Activated effector memory CD4-positive, alpha-beta T cell treated with anti-CD3 and anti-CD28 coated beads, Interleukin-2, amount 50 U/mL, for 16 hours (primary cell): ENCODE measurements around the gene KIF1A.
A peak's percentile ranks its signal among the peaks of the same experiment; 100 is the strongest.

Source experiments
- DNase-seq: peaks from one replicate; pipeline ENCODE4 v3.0.0-alpha.2; 2020

Gene KIF1A

GRCh38 chr2:240819858-240820606 is at the start of gene KIF1A:
Gene KIF1A (minus strand): TSS chr2:240820219. CDS start chr2:240797752, 22,467 bp downstream.
- no peak for DNase-seq

DNA sequence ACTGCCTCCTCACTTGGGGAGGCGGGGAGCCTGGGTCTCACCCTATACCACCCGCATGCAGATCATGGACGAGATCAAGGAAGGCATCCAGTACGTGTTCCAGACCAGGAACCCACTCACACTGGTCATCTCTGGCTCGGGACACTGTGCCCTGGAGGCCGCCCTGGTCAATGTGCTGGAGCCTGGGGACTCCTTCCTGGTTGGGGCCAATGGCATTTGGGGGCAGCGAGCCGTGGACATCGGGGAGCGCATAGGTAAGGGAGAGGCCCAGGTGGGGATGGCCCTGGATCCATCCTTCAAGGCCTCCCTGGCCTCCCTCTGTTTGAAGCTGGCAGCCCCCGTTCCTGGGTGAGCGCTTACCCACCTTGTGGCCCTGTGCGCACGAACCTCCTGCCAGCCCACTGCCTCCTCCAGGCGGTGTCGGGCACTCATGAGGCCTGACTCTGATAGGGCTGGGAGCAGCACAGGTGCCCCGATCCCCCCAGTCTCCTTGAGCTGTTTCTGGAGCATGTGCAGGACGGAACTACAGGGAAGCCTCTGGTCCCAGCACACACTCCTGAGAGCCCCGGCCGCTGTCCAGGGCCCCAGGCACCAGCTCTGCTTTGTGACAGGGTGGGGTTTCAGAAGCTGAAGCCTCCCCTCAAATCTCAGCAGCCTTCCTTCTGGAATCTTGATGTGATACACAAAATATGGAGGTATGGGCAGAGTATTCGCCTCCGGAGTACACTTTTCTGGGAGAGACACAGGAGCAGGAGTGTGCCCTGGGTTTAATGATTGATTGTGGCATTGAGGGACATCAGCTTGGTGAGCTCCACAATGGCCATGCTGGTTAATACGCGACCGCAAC is 49.3 kb upstream of the KIF1A start:
- DNase-seq = no peak

DNA sequence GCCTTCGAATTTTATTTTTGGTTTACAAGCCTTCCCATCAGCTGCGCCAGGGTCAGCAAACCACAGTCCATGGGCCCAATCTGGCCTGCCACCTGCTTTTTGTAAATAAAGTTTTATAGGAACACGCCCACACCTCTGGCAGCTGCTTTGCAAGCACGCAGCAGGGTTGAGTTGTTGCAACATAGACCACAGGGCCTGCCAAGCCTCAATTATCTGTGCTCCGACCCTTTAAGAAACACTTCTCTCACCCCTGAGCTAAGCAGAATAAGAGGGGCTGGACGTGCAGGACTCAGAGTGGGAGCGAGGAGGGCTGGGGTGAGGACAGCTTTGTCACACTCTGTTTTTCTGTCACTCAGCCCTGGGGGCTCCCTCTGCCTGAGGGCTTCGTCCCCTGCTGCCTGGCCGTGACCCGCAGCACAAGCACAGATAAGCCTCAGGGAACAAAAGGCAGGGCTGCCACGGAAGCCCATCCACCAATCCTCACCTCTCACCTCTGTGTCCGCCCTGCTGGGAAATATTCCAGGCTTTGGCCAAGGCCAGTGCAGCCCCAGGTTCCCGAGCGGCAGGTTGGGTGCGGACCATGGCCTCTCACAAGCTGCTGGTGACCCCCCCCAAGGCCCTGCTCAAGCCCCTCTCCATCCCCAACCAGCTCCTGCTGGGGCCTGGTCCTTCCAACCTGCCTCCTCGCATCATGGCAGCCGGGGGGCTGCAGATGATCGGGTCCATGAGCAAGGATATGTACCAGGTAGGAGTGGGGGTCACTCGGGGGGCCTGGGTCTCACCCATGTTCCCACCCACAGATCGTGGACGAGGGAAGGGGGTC is 48.5 kb upstream of the KIF1A start, which contains the start of gene AGXT:
AGXT (plus strand) TSS at position 539 of the 823 bp plus-strand sequence; CDS start at position 581, 42 bp downstream.
- DNase-seq = no peak

GRCh38 chr2:240865391-240865790 is 45.4 kb upstream of the KIF1A start:
- no peak for DNase-seq

GRCh38 chr2:240864475-240864874 is 44.5 kb upstream of the KIF1A start:
- no peak for DNase-seq

GRCh38 chr2:240861547-240861946 is 41.5 kb upstream of the KIF1A start:
- no peak for DNase-seq

GRCh38 chr2:240858871-240859270 is 38.9 kb upstream of the KIF1A start:
- DNase-seq = no peak

GRCh38 chr2:240858321-240858720 is 38.3 kb upstream of the KIF1A start:
- DNase-seq = no peak

DNA sequence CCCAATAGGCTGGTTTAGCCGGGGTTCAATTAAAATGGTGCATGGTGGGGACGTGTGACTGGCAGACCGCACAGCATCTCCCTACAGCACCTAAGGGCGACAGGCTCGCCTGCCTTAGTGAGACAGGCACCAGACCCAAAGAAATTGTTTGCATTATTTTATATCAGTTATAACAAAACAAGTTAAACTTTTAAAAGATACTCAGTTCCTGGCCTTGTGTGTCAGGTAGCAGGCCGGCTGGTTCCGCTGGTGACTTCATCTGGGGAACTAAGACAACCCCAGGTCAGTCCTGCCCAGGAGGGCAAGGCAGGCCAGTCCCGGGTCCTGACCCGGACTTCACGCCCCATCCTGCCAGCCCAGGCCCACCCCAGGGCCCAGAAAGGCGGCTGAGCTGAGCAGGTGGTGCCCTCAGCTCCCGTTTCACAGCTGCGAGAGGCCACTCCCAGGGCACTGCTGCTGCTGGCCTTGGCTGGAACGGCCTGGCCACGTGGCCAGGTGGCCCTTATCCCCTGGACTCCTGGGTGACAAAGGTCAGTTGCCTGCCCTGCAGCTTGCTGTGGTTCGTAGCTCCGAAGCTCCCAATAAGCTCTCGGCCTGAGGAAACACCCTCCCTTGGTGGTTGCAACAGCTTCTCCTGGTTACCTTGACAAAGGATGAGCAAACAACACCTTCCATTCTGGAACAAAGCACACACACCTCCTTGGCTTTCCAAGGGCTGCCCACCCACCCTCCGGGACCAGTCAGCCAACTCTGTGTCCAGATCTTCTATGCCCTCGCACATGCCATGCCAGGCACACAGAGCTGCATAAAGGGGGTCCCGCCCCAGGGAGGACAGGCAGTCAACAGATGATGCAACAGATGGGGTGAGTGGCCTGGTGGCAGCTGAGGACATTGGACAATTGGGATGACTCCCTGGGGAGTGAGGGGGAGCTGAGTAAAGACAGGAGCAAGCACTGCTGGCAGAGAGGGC is 37.3 kb upstream of the KIF1A start:
- DNase-seq = no peak

DNA sequence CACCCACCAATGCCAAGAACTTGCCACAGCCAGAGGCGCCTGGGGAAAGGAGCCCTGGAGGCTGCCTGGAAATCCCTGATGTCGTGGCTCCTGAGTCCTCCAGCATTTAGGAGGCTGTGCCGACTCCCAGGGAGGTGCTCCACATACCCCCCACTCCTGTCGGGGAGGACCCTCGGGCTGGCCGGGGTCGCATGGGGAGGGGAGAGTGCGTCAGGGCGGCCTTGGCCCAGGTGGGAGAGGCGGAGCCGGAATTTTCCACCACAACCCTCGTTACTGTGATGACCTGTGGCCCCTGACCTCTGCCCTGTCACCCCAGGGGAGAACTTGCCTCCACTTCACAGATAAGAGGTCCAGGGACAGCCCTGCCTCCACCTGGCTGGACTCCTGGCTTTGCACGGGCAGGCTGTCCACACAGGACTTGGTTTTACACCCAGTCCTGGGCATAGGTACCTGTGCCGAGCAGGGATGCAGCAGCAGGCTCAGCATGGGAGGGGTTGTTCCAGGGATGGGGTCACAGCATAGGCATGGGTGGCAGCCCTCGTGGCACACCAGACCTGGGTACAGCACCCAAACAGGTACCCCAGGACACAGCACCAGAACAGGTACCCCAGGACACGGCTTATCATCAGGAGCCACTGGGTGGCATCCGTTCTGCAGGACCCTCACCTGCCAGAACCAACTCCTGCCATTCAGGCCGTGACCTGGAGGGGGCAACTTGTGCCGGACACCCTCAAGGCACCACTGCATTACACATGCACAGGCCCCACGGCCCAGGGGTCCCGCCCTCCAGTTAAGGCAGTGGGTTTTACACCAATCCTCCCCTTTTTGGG is 36.3 kb upstream of the KIF1A start:
- DNase-seq = no peak

GRCh38 chr2:240855670-240856069 is 35.7 kb upstream of the KIF1A start:
- no peak for DNase-seq

DNA sequence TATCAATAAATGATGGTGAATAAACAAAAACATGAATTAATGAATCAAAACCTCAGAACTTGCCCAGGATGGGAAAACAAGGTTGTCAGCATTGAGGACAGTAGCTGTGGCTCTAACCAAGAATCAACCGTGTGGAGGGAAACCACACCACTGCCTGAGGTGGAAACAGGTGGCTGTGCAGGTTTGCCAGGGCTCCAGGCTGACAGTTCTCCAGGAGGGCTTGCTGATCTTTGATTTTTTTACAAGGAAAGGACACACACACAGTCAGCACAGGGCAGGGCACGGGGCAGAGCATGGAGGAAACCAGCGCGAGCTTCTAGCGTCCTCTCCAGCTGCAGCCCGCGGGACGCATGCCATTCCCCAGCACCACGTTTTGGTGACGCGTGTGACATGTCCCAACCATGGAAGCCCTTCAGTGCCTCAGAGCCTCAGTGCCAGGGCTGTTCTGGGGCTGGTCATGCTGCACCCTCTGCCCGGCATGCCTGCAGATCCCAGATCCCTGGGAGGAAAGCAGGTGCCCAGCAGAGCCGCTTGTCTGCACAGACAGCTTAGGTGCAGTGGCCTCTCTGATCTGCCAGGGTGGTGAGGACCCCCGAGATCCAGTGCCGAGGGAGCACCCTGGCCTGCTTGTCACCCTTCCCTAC is 32.8 kb upstream of the KIF1A start:
- DNase-seq = no peak

DNA sequence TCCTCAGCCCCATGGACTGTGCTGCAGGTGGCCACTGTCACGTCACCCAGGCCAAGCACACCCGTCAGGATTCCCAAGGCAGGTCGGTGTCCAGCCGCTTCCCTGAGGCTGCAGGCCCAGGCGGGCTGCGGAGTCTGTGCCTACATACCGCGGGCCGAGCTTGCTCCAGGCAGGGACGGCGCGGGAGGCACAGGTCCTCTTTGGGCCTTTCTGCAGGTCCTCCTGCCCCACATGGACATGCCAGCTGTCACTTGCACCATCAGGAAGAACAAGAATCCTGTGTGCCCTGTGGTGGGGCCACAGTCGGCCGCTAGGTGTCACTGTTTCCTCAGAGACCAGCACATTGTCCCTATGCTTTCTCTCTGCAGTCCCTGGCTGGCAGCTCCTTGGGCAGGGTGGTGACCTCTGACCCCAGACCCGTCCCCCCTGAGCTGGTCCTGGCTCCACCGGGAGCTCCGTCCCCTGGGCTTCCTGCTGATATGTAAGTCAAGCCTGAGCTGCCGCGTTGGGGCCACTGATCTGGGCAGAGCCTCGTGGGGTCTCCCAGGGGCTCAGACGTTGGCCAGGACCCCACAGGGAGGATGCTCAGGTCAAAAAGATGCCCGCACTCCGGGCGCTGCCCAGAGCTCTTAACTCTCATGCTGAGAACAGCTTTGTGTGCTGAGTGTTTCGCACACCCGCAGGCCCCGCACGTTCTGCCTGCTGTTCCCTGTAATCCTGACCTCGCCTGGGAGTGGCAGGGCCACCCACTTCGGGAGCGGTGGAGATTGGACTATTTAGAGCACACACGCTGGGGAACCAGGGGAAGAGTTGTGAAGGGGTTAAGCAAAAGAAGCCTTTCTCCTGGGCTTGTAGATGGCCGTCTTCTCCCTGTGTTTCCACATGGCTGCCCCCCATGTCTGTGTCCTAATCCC is 31.3 kb upstream of the KIF1A start:
- DNase-seq = peak; percentile 94

GRCh38 chr2:240850756-240851077 is 30.7 kb upstream of the KIF1A start:
- DNase-seq = no peak

GRCh38 chr2:240850026-240850425 is 30.0 kb upstream of the KIF1A start:
- DNase-seq = no peak

- no peak for DNase-seq
These were observed 29.1 kb upstream of the KIF1A start for GRCh38 chr2:240848900-240849680.

GRCh38 chr2:240847817-240848216 is 27.8 kb upstream of the KIF1A start:
- DNase-seq = no peak

GRCh38 chr2:240846873-240847595 is 27.0 kb upstream of the KIF1A start:
- no peak for DNase-seq
